Lung (tissue), 12 donors: ENCODE data around the gene ABCD3. TPM values are rescaled to one million over a fixed set of nuclear protein-coding genes. Genes with fewer than 3 reads are reported as not detected.

ENCODE experiments used
- ATAC-seq: fragments of 200-7000 bp; cut with Tn5 transposase; one replicate; pipeline ENCODE4 v1.9.1; 2020; ENCODE audit warnings: moderate number of reproducible peaks; ENCODE audit not compliant: insufficient read depth, low FRiP score
- DNase-seq, 3 donors: peaks; one replicate each; pipeline ENCODE4 v3.0.0-alpha.2; 2013 to 2017
- H3K27ac ChIP-seq, 2 donors: one replicate each; pipeline ENCODE4 v1.5.1; 2013; ENCODE audit warnings: mild to moderate bottlenecking in 2 of 2, moderate library complexity in 2 of 2, control low read depth in 1 of 2, inconsistent platforms in 1 of 2, low read depth in 1 of 2, low read length in 1 of 2
- H3K27me3 ChIP-seq, 3 donors: one replicate each; pipeline ENCODE4 v1.5.1; 2013; ENCODE audit warnings: low read length in 2 of 3; ENCODE audit not compliant: control insufficient read depth in 3 of 3, insufficient read depth in 3 of 3
- H3K36me3 ChIP-seq, 4 donors: one replicate each; pipeline ENCODE4 v1.5.1; 2013; ENCODE audit warnings: low read length in 4 of 4, mild to moderate bottlenecking in 1 of 4, moderate library complexity in 1 of 4; ENCODE audit not compliant: control insufficient read depth in 4 of 4, insufficient read depth in 4 of 4
- H3K4me1 ChIP-seq, 5 donors: one replicate each; pipeline ENCODE4 v1.5.1; 2013; ENCODE audit warnings: low read length in 5 of 5, mild to moderate bottlenecking in 2 of 5, moderate library complexity in 1 of 5; ENCODE audit not compliant: control insufficient read depth in 5 of 5, insufficient read depth in 5 of 5
- H3K4me3 ChIP-seq: one replicate; pipeline ENCODE4 v1.5.1; 2013; ENCODE audit warnings: mild to moderate bottlenecking, control low read depth, moderate library complexity
- H3K9ac ChIP-seq, 2 donors: one replicate each; pipeline ENCODE4 v1.5.1; 2013; ENCODE audit warnings: low read length in 2 of 2, control low read depth in 1 of 2; ENCODE audit not compliant: insufficient read depth in 1 of 2
- H3K9me3 ChIP-seq, 4 donors: one replicate each; pipeline ENCODE4 v1.5.1; 2013; ENCODE audit warnings: low read length in 3 of 4, mild to moderate bottlenecking in 1 of 4, moderate library complexity in 1 of 4; ENCODE audit not compliant: control insufficient read depth in 4 of 4, insufficient read depth in 3 of 4
- CTCF ChIP-seq: IDR thresholded peaks from 2 replicates; pipeline ENCODE4 v1.5.1; 2012; ENCODE audit warnings: mild to moderate bottlenecking; ENCODE audit errors: control extremely low read depth, extremely low read depth
- WGBS, 2 donors: extraction: QIAGEN DNeasy Blood & Tissue Kit; methylation state at CpG; one replicate each; pipeline ENCODE4 v1.1.7; 2013; 5-methylcytosine and 5-hydroxymethylcytosine counted together
- polyA plus RNA-seq, 2 donors: library from polyadenylated mRNA; stranded (reverse); fragments of 200-250 nt; gene quantifications; one replicate each; pipeline ENCODE4 v1.2.1, GENCODE V29; 2013
- total RNA-seq, 2 donors: library from RNA; depleted of rRNA in 1 of 2; stranded (reverse); fragments of >200 nt in 1 of 2; gene quantifications; one replicate each; pipeline ENCODE4 v1.2.1, GENCODE V29; 2014 to 2021
- donor health status: control.
- donor health status: control.
- donor health status: Bipolar disorder and iron deficiency.
- donor health status: healthy.
- donor health status: DM: yes; HTN: yes; CAD: no.

The ABCD3 gene
- total and polyA plus RNA-seq, 4 donors = 28.5 to 80.7 (median 43.8) TPM

- H3K36me3 ChIP-seq = peaks cover 0 to 13% (median 6%) of the 10 kb centered on the region in 4 donors
- 97% methylated on average over 5 of the region's 5 CpGs for WGBS, 2 donors
- peaks cover 0 to 2% (median 0%) of the 10 kb centered on the region in 5 donors for H3K4me1 ChIP-seq
- no peak for TF ChIP-seq CTCF
- no peak for ATAC-seq
- no peak overlapping the region for H3K9ac ChIP-seq
- H3K9me3 ChIP-seq = no peaks in the 10 kb centered on the region
- H3K27ac ChIP-seq = no peak overlapping the region
- no peaks in the 10 kb centered on the region for H3K27me3 ChIP-seq
- H3K4me3 ChIP-seq = no peak overlapping the region
- no peak for DNase-seq
Measured at GRCh38 chr1:94528826-94529225, 110.6 kb downstream of the ABCD3 start.

GRCh38 chr1:94529416-94529815 lies 111.2 kb downstream of the ABCD3 start:
- peaks cover 0 to 2% (median 0%) of the 10 kb centered on the region in 5 donors for H3K4me1 ChIP-seq
- peaks cover 0 to 16% (median 7%) of the 10 kb centered on the region in 4 donors for H3K36me3 ChIP-seq
- H3K9me3 ChIP-seq = no peaks in the 10 kb centered on the region
- no peak overlapping the region for H3K27ac ChIP-seq
- no peaks in the 10 kb centered on the region for H3K27me3 ChIP-seq
- no peak for ATAC-seq
- H3K4me3 ChIP-seq = no peak overlapping the region
- WGBS, 2 donors = 96 to 97% methylated on average over 2 of the region's 2 CpGs
- TF ChIP-seq CTCF = no peak
- H3K9ac ChIP-seq = no peak overlapping the region
- DNase-seq = no peak

- 67 to 79% methylated on average over 4 of the region's 4 CpGs for WGBS, 2 donors
- no peak overlapping the region for H3K9ac ChIP-seq
- no peak overlapping the region for H3K27ac ChIP-seq
- H3K4me3 ChIP-seq = no peak overlapping the region
- H3K4me1 ChIP-seq = peaks cover 0 to 2% (median 0%) of the 10 kb centered on the region in 5 donors
- H3K27me3 ChIP-seq = no peaks in the 10 kb centered on the region
- H3K36me3 ChIP-seq = peaks cover 0 to 17% (median 7%) of the 10 kb centered on the region in 4 donors
- H3K9me3 ChIP-seq = no peaks in the 10 kb centered on the region
- no peak for TF ChIP-seq CTCF
- no peak for DNase-seq
- no peak for ATAC-seq
Measured at GRCh38 chr1:94530373-94530878, 112.2 kb downstream of the ABCD3 start.

- Histone ChIP-seq H3K27ac (no peak overlapping the region), H3K27me3 (no peaks in the 10 kb centered on the region), H3K4me3 (no peak overlapping the region), H3K4me1 (peaks cover 0 to 4% (median 0%) of the 10 kb centered on the region in 5 donors), H3K9me3 (no peaks in the 10 kb centered on the region), H3K9ac (no peak overlapping the region), H3K36me3 (peaks cover 0 to 17% (median 7%) of the 10 kb centered on the region in 4 donors)
- no peak for DNase-seq
- no peak for TF ChIP-seq CTCF
- WGBS, 2 donors = 87 to 93% methylated on average over 6 of the region's 6 CpGs
- no peak for ATAC-seq
Measured at GRCh38 chr1:94531664-94532063, 113.5 kb downstream of the ABCD3 start.
